Spleen (tissue), 11 donors: ENCODE results near the gene C16orf95. TPM values are rescaled to one million over a fixed set of nuclear protein-coding genes. Genes with fewer than 3 reads are reported as not detected.

Experiments
- DNase-seq: peaks from one replicate; pipeline ENCODE4 v3.0.0-alpha.2; 2020
- H3K27ac ChIP-seq, 8 donors: fragments of 200-600 bp; sonication (generic) in 7 of 8; 1 replicate in 4 of 8; 2 replicates in 4 of 8; pipeline versions ENCODE4 v1.5.0 to v1.8.0; 2016 to 2021; ENCODE audit warnings: inconsistent platforms in 4 of 8, mild to moderate bottlenecking in 4 of 8, moderate library complexity in 1 of 8
- H3K27me3 ChIP-seq, 7 donors: fragments of 200-600 bp; sonication (generic) in 6 of 7; replicated peaks in 1 of 7; 1 replicate in 4 of 7; 2 replicates in 3 of 7; pipeline versions ENCODE4 v1.5.0 to v1.8.0; 2016 to 2021; ENCODE audit warnings: inconsistent platforms in 3 of 7, mild to moderate bottlenecking in 1 of 7
- H3K36me3 ChIP-seq, 6 donors: fragments of 200-600 bp; sonication (generic) in 5 of 6; 1 replicate in 4 of 6; 2 replicates in 2 of 6; pipeline versions ENCODE4 v1.5.0 to v1.8.0; 2016 to 2021; ENCODE audit warnings: inconsistent platforms in 2 of 6
- H3K4me1 ChIP-seq, 6 donors: fragments of 200-600 bp; sonication (generic) in 5 of 6; 1 replicate in 3 of 6; 2 replicates in 3 of 6; pipeline versions ENCODE4 v1.5.0 to v1.8.0; 2016 to 2021; ENCODE audit warnings: inconsistent platforms in 3 of 6
- H3K4me3 ChIP-seq, 8 donors: fragments of 200-600 bp; sonication (generic) in 7 of 8; 1 replicate in 4 of 8; 2 replicates in 4 of 8; pipeline versions ENCODE4 v1.5.0 to v1.8.0; 2016 to 2021; ENCODE audit warnings: inconsistent platforms in 4 of 8, mild to moderate bottlenecking in 4 of 8, moderate library complexity in 2 of 8
- H3K9me3 ChIP-seq, 8 donors: fragments of 200-600 bp; sonication (generic) in 7 of 8; 1 replicate in 4 of 8; 2 replicates in 4 of 8; pipeline versions ENCODE4 v1.5.0 to v1.8.0; 2016 to 2021; ENCODE audit warnings: inconsistent platforms in 4 of 8
- POLR2A ChIP-seq, 3 donors: fragments of 450-650 bp; IDR thresholded peaks; one replicate each; pipeline ENCODE4 v1.5.1; 2017; ENCODE audit warnings: antibody characterized with exemption in 3 of 3, mild to moderate bottlenecking in 1 of 3
- POLR2AphosphoS5 ChIP-seq, 3 donors: sonication (generic); formaldehyde crosslinking; IDR thresholded peaks; one replicate each; pipeline ENCODE4 v1.5.1; 2017; ENCODE audit warnings: antibody characterized with exemption in 3 of 3
- WGBS, 5 donors: extraction: QIAGEN DNeasy Blood & Tissue Kit in 3 of 5; methylation state at CpG; one replicate each; pipeline versions ENCODE4 v1.1.5 to v1.1.7; 2013 to 2018; 5-methylcytosine and 5-hydroxymethylcytosine counted together
- intact Hi-C: fragments of 100-400 bp; cut with DNase I; formaldehyde crosslinking; loops from one replicate; pipeline ENCODE4 v1.15.0; 2023; ENCODE audit warnings: low total_unique reads
- polyA plus RNA-seq, 3 donors: library from polyadenylated mRNA; stranded (reverse); fragments of 200-250 nt; gene quantifications; one replicate each; pipeline ENCODE4 v1.2.1, GENCODE V29; 2013
- total RNA-seq, 7 donors: library from RNA; depleted of rRNA in 3 of 7; stranded (reverse); fragments of >200 nt in 3 of 7; fragmentation: NEBNext Ultra II Directional in 4 of 7; extraction: Animal tissue kit (Norgen Biotek cat#: 25700) in 4 of 7; gene quantifications; one replicate each; pipeline versions ENCODE4 v1.1.0 to v1.2.1, GENCODE V29; 2016 to 2021
- TF ChIP-seq, protein P1 (sequence below), 11 experiments: fragments of 200-600 bp in 7 of 11; fragments of 450-650 bp in 4 of 11; sonication (generic) in 4 of 11; IDR thresholded peaks in 8 of 11; conservative IDR thresholded peaks in 3 of 11; 1 replicate in 7 of 11; 2 replicates in 4 of 11; pipeline versions ENCODE4 v1.4.0 to v1.8.0; 2016 to 2021; ENCODE audit warnings: antibody characterized with exemption in 11 of 11, inconsistent platforms in 4 of 11, mild to moderate bottlenecking in 1 of 11
- donor health status: healthy with polysubstance abuse.
- donor health status: DM: no; HTN: no; CAD: no; lungs with moderate emphysema.
- donor health status: DM: no; HTN: no; CAD: no.
- donor health status: Bipolar disorder and iron deficiency.
- donor health status: healthy.
- donor health status: DM: no; HTN: no; CAD: no.
- donor health status: DM: yes; HTN: yes; CAD: no.

The C16orf95 gene
- total and polyA plus RNA-seq, 10 donors = 1.0 to 2.9 (median 2.1) TPM; not detected in 2

DNA sequence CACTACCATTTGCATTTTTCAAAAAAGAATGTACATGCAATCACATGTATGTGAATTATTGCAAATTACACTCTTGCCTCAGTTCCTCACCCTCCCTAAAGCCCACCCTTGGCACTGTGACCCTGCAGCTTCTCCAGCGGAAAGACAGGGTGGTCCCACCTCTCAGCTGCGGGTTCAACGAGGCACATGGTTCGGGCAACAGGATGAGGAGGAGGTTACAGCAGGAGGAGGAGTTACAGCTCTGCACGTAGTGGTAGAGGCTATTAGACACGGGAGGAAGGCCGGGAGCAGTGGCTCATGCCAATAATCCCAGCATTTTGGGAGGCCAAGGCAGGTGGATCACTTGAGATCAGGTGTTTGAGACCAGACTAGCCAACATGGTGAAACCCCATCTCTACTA is 5.2 kb downstream of the C16orf95 start:
- Histone ChIP-seq H3K4me3 (no peak overlapping the region), H3K27ac (no peak overlapping the region), H3K4me1 (peaks cover 0 to 8% (median 0%) of the 10 kb centered on the region in 6 donors), H3K27me3 (no peaks in the 10 kb centered on the region), H3K36me3 (no peaks in the 10 kb centered on the region), H3K9me3 (peaks cover 0 to 13% (median 8%) of the 10 kb centered on the region in 8 donors)
- DNase-seq = peak; percentile 29
- intact Hi-C loops = no loop called here
- TF ChIP-seq, protein P1, sequence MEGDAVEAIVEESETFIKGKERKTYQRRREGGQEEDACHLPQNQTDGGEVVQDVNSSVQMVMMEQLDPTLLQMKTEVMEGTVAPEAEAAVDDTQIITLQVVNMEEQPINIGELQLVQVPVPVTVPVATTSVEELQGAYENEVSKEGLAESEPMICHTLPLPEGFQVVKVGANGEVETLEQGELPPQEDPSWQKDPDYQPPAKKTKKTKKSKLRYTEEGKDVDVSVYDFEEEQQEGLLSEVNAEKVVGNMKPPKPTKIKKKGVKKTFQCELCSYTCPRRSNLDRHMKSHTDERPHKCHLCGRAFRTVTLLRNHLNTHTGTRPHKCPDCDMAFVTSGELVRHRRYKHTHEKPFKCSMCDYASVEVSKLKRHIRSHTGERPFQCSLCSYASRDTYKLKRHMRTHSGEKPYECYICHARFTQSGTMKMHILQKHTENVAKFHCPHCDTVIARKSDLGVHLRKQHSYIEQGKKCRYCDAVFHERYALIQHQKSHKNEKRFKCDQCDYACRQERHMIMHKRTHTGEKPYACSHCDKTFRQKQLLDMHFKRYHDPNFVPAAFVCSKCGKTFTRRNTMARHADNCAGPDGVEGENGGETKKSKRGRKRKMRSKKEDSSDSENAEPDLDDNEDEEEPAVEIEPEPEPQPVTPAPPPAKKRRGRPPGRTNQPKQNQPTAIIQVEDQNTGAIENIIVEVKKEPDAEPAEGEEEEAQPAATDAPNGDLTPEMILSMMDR (IDR thresholded peaks at IDR 0.05 in 8 of 11, conservative IDR thresholded peaks at IDR 0.05 in 3 of 11) = no peak
- TF ChIP-seq POLR2A (IDR thresholded peaks at IDR 0.05) (no peak), POLR2AphosphoS5 (IDR thresholded peaks at IDR 0.05) (no peak)
- WGBS, 5 donors = 81 to 91% (median 83%) methylated on average over 7 of the region's 7 CpGs

DNA sequence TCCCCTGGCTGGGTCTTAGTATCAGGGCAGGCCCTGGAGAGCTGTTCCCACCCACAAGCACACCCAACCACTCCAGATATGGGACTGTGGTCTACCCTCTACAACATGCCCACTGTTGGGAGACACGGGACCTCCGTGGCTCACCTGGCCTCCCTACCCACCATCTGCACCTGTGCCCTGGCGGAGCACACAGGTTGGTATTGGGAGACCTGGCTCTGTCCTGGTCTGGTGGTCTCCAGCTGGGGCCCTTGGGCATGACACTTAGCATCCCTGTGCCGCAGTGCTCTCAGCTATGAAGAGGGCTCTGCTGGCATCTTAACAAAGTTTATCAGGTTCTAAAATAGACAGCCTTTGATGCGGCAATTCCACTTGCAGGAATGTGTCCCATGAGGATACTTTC is 5.8 kb downstream of the C16orf95 start:
- peak; percentile 59 for DNase-seq
- Histone ChIP-seq H3K9me3 (peaks cover 0 to 13% (median 8%) of the 10 kb centered on the region in 8 donors), H3K27me3 (no peaks in the 10 kb centered on the region), H3K27ac (no peak overlapping the region), H3K4me3 (no peak overlapping the region), H3K36me3 (no peaks in the 10 kb centered on the region), H3K4me1 (peaks cover 0 to 4% (median 0%) of the 10 kb centered on the region in 6 donors)
- WGBS, 5 donors = 90 to 97% (median 93%) methylated on average over 4 to 5 of the region's 5 CpGs
- no peak for TF ChIP-seq POLR2A (IDR thresholded peaks at IDR 0.05)
- TF ChIP-seq, protein P1 (IDR thresholded peaks at IDR 0.05 in 8 of 11, conservative IDR thresholded peaks at IDR 0.05 in 3 of 11) = no peak
- TF ChIP-seq POLR2AphosphoS5 (IDR thresholded peaks at IDR 0.05) = no peak
- intact Hi-C loops = no loop called here

DNA sequence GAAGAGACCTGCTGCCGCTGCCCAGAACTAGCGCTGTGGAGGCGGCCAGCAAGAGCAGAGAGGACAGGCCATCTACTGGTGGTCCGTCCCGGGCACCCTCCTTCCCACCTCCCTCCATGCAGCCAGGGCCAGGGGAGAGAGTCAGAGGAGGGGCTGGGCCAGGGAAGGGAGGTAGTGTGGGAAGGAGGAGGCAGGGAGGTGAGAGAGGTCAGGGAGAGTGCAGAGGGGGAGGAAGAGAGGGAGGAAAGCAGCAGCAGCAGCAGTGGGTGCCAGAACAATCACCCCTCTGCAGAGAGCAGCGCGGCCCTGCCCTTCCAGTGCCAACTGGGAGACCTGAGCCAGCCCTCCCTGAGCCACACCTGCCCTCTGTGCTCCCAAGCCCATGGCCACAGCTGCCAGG is 6.6 kb downstream of the C16orf95 start:
- no peak overlapping the region for H3K27ac ChIP-seq
- no peaks in the 10 kb centered on the region for H3K36me3 ChIP-seq
- TF ChIP-seq POLR2A (IDR thresholded peaks at IDR 0.05) = no peak
- TF ChIP-seq, protein P1 (IDR thresholded peaks at IDR 0.05 in 8 of 11, conservative IDR thresholded peaks at IDR 0.05 in 3 of 11) = no peak
- TF ChIP-seq POLR2AphosphoS5 (IDR thresholded peaks at IDR 0.05) = no peak
- H3K4me1 ChIP-seq = no peaks in the 10 kb centered on the region
- H3K27me3 ChIP-seq = no peaks in the 10 kb centered on the region
- H3K9me3 ChIP-seq = peaks cover 0 to 13% (median 8%) of the 10 kb centered on the region in 8 donors
- intact Hi-C loops = no loop called here
- peak; percentile 41 for DNase-seq
- 84 to 93% (median 88%) methylated on average over 6 to 7 of the region's 7 CpGs for whole genome bisulfite sequencing, 5 donors
- no peak overlapping the region for H3K4me3 ChIP-seq

DNA sequence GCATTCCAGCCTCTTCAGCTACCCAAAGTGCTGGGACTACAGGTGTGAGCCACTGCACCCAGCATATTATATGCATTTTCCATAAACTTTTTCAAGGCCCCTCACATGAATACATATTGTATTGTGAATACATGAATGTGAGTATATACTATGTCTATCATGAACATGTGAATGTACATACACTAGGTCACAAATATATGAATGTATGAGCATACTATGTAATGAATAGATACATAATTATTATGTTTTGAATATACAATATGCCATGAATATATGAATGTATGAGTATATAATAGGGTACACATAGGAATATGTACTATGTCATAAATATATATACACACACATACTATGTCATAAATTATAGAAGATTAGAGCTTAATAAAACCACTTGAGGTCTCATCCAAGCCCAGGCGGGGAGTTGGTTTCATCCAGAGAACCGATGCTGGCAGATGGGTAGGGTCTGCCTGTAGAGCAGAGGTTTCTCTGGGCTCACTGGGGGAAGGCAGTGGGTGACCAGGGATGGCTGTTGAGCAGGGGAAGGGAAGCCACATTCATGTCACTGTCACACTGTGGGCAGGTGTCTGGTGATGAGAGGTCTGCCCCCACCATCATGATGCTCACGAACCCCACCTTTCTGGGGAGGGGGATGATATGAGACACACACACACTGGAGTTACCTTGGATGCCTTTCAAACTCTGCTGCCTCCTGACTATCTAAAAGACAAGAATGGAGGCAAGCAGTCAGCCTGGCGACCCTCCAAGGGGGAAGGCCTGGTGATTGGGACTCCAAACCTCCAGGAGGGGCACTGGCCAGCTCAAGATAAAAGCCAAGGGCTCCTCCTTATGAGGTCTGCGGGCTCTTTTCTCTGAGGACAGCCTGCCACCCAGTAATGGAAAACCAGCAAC is 7.3 kb downstream of the C16orf95 start:
- peaks cover 0 to 13% (median 8%) of the 10 kb centered on the region in 8 donors for H3K9me3 ChIP-seq
- H3K27ac ChIP-seq = no peak overlapping the region
- H3K27me3 ChIP-seq = no peaks in the 10 kb centered on the region
- TF ChIP-seq, protein P1 (IDR thresholded peaks at IDR 0.05 in 8 of 11, conservative IDR thresholded peaks at IDR 0.05 in 3 of 11) = no peak
- TF ChIP-seq POLR2A (IDR thresholded peaks at IDR 0.05) (no peak), POLR2AphosphoS5 (IDR thresholded peaks at IDR 0.05) (no peak)
- H3K4me1 ChIP-seq = no peaks in the 10 kb centered on the region
- intact Hi-C loops = no loop called here
- H3K36me3 ChIP-seq = no peaks in the 10 kb centered on the region
- H3K4me3 ChIP-seq = no peak overlapping the region
- DNase-seq = peak; percentile 24
- 88 to 94% (median 91%) methylated on average over 5 of the region's 5 CpGs for WGBS, 5 donors
